ENCODE results near the gene PTX3.

- TF ChIP-seq CTCF (IDR thresholded peaks at IDR 0.05; ENCODE audit: insufficient read depth, low read length, poor library complexity, severe bottlenecking) (no peak), EZH2phosphoT487 (conservative IDR thresholded peaks at IDR 0.05; ENCODE audit: low read length) (no peak)
These were observed 16.0 kb upstream of the PTX3 start for GRCh38 chr3:157420606-157421130.

Data from SU-DHL-6 (cell line).